Naive thymus-derived CD8-positive, alpha-beta T cell (primary cell): ENCODE measurements around the gene C2CD2. TPM values are rescaled to one million over a fixed set of nuclear protein-coding genes. Genes with fewer than 3 reads are reported as not detected.

Experiments used
- ATAC-seq, 2 donors: fragments of 150-1000 bp; cut with Tn5 transposase in 1 of 2; sonication (Bioruptor Pico), chemical (Tn5 transposase) in 1 of 2; 1 replicate in 1 of 2; 2 replicates in 1 of 2; pipeline ENCODE4 v1.10.0; 2021; ENCODE audit warnings: mild to moderate bottlenecking in 2 of 2, moderate library complexity in 2 of 2
- POLR2A ChIA-PET: fragments of 350-600 bp; sonication (Branson Sonifier 250); formaldehyde crosslinking; loops from one replicate; lab custom pipeline; 2021; ENCODE audit warnings: antibody characterized with exemption; lab: Charles Lee
- DNase-seq, 10 donors: peaks; one replicate each; pipeline versions ENCODE4 v3.0.0 to v3.0.0-alpha.2; 2020 to 2022
- H3K27ac Mint-ChIP-seq, 10 donors: one replicate each; pipeline ENCODE4 v1.8.0; 2020 to 2022; ENCODE audit warnings: mild to moderate bottlenecking in 10 of 10, mixed read lengths in 10 of 10, moderate library complexity in 4 of 10, inconsistent platforms in 1 of 10
- H3K27me3 Mint-ChIP-seq, 5 donors: one replicate each; pipeline ENCODE4 v1.8.0; 2021 to 2022; ENCODE audit warnings: mixed read lengths in 5 of 5
- H3K36me3 Mint-ChIP-seq, 3 donors: one replicate each; pipeline ENCODE4 v1.8.0; 2020 to 2022; ENCODE audit warnings: mixed read lengths in 3 of 3, mild to moderate bottlenecking in 2 of 3, inconsistent platforms in 1 of 3
- H3K4me1 Mint-ChIP-seq, 4 donors: one replicate each; pipeline ENCODE4 v1.8.0; 2021 to 2022; ENCODE audit warnings: mixed read lengths in 4 of 4
- H3K4me3 Mint-ChIP-seq, 10 donors: one replicate each; pipeline ENCODE4 v1.8.0; 2020 to 2022; ENCODE audit warnings: mild to moderate bottlenecking in 10 of 10, mixed read lengths in 10 of 10, moderate library complexity in 6 of 10, inconsistent platforms in 1 of 10
- H3K9me3 Mint-ChIP-seq, 9 donors: one replicate each; pipeline ENCODE4 v1.8.0; 2020 to 2022; ENCODE audit warnings: mixed read lengths in 9 of 9, mild to moderate bottlenecking in 3 of 9, inconsistent platforms in 1 of 9, moderate library complexity in 1 of 9
- polyA plus RNA-seq, 3 donors: library from polyadenylated mRNA; unstranded; fragments of 300-500 nt; fragmentation: Illumina TruSeq; gene quantifications; one replicate each; pipeline ENCODE4 v1.2.3, GENCODE V29; 2021
- total RNA-seq, 8 experiments: library from RNA in 2 of 8; stranded (reverse) in 2 of 8; gene quantifications; one replicate each; pipeline ENCODE4 v1.2.3 and lab custom pipeline; 2021 to 2026

The C2CD2 gene
- total and polyA plus RNA-seq, 5 experiments from 2014 or later = 2.4 to 14.6 (median 3.7) TPM

GRCh38 chr21:41925767-41926116, 28.1 kb downstream of the C2CD2 start:
- peaks cover 0 to 2% (median 0%) of the 10 kb centered on the region in 5 donors for H3K27me3 Mint-ChIP-seq
- H3K36me3 Mint-ChIP-seq = peaks cover 0 to 4% (median 0%) of the 10 kb centered on the region in 3 donors
- H3K9me3 Mint-ChIP-seq = no peaks in the 10 kb centered on the region
- H3K27ac Mint-ChIP-seq = peak overlapping the region; percentile 96 to 100 (median 99)
- POLR2A ChIA-PET = interaction anchor here (1.0 to 5.8 kb wide), 6 partner anchors 30 to 146 kb away, joined by 3 to 49 read pairs (median 8); partner anchors contain the start of genes PRDM15 and ZBTB21
- peak overlapping the region; percentile 89 to 96 (median 95) for H3K4me3 Mint-ChIP-seq
- ATAC-seq (no peak), DNase-seq (peak in 2 of 10 donors; percentile 14 to 25)
- H3K4me1 Mint-ChIP-seq = peaks cover 19 to 86% (median 45%) of the 10 kb centered on the region in 4 donors

- ATAC-seq (no peak), DNase-seq (no peak)
- peak overlapping the region in 8 of 10 donors; percentile 12 to 96 (median 83) for H3K4me3 Mint-ChIP-seq
- no peaks in the 10 kb centered on the region for H3K9me3 Mint-ChIP-seq
- POLR2A ChIA-PET = interaction anchor here (1.2 to 5.8 kb wide), 3 partner anchors 45 to 139 kb away, joined by 4 to 49 read pairs (median 4); partner anchors contain the start of genes PRDM15 and ZBTB21
- H3K27ac Mint-ChIP-seq = peak overlapping the region; percentile 49 to 100 (median 94)
- peaks cover 0 to 10% (median 2%) of the 10 kb centered on the region in 3 donors for H3K36me3 Mint-ChIP-seq
- H3K4me1 Mint-ChIP-seq = peaks cover 19 to 81% (median 45%) of the 10 kb centered on the region in 4 donors
- no peaks in the 10 kb centered on the region for H3K27me3 Mint-ChIP-seq
Observed at GRCh38 chr21:41924368-41924754, 29.5 kb downstream of the C2CD2 start.

- Mint-ChIP-seq H3K27me3 (no peaks in the 10 kb centered on the region), H3K9me3 (no peaks in the 10 kb centered on the region), H3K36me3 (peaks cover 0 to 15% (median 2%) of the 10 kb centered on the region in 3 donors), H3K27ac (peak overlapping the region; percentile 69 to 100 (median 91)), H3K4me3 (peak overlapping the region; percentile 53 to 96 (median 80)), H3K4me1 (peaks cover 19 to 76% (median 45%) of the 10 kb centered on the region in 4 donors)
- ATAC-seq = peak in 1 of 2 donors; percentile 36
- DNase-seq = peak in 1 of 10 donors; percentile 14
- POLR2A ChIA-PET = interaction anchor here (1.2 to 5.8 kb wide), 3 partner anchors 45 to 140 kb away, joined by 4 to 49 read pairs (median 4); partner anchors contain the start of genes PRDM15 and ZBTB21
Observed at GRCh38 chr21:41923631-41924367, 30.0 kb downstream of the C2CD2 start.

- peaks cover 0 to 19% (median 3%) of the 10 kb centered on the region in 3 donors for H3K36me3 Mint-ChIP-seq
- H3K27me3 Mint-ChIP-seq = no peaks in the 10 kb centered on the region
- no peak for ATAC-seq
- no peaks in the 10 kb centered on the region for H3K9me3 Mint-ChIP-seq
- peak overlapping the region; percentile 53 to 96 (median 80) for H3K4me3 Mint-ChIP-seq
- no peak for DNase-seq
- POLR2A ChIA-PET = interaction anchor here (1.2 to 1.3 kb wide), 2 partner anchors 87 to 140 kb away, joined by 4 read pairs; partner anchors contain the start of gene ZBTB21
- H3K4me1 Mint-ChIP-seq = peaks cover 19 to 70% (median 44%) of the 10 kb centered on the region in 4 donors
- H3K27ac Mint-ChIP-seq = peak overlapping the region in 9 of 10 donors; percentile 83 to 100 (median 91)
Observed at GRCh38 chr21:41923186-41923585, 30.6 kb downstream of the C2CD2 start.

GRCh38 chr21:41921021-41921420, 32.8 kb downstream of the C2CD2 start:
- Mint-ChIP-seq H3K27me3 (no peaks in the 10 kb centered on the region), H3K9me3 (no peaks in the 10 kb centered on the region), H3K27ac (peak overlapping the region in 1 of 10 donors; percentile 67), H3K36me3 (peaks cover 0 to 37% (median 18%) of the 10 kb centered on the region in 3 donors), H3K4me1 (peaks cover 19 to 50% (median 32%) of the 10 kb centered on the region in 4 donors), H3K4me3 (no peak overlapping the region)
- POLR2A ChIA-PET = interaction anchor here (0.7 kb wide), 1 partner anchor 24 kb away, joined by 5 read pairs; no protein-coding TSS in a partner anchor
- no peak for ATAC-seq
- no peak for DNase-seq

GRCh38 chr21:41920476-41920875, 33.3 kb downstream of the C2CD2 start:
- H3K4me1 Mint-ChIP-seq = peaks cover 17 to 44% (median 26%) of the 10 kb centered on the region in 4 donors
- POLR2A ChIA-PET = interaction anchor here (0.7 kb wide), 1 partner anchor 24 kb away, joined by 5 read pairs; no protein-coding TSS in a partner anchor
- H3K27me3 Mint-ChIP-seq = no peaks in the 10 kb centered on the region
- H3K9me3 Mint-ChIP-seq = no peaks in the 10 kb centered on the region
- peaks cover 0 to 42% (median 20%) of the 10 kb centered on the region in 3 donors for H3K36me3 Mint-ChIP-seq
- no peak for ATAC-seq
- H3K4me3 Mint-ChIP-seq = no peak overlapping the region
- DNase-seq = no peak
- H3K27ac Mint-ChIP-seq = peak overlapping the region in 1 of 10 donors; percentile 67

GRCh38 chr21:41919666-41920398, 34.0 kb downstream of the C2CD2 start:
- ATAC-seq (no peak), DNase-seq (peak in 1 of 10 donors; percentile 30)
- no peak overlapping the region for H3K4me3 Mint-ChIP-seq
- no peaks in the 10 kb centered on the region for H3K9me3 Mint-ChIP-seq
- POLR2A ChIA-PET = no interaction called here
- peaks cover 0 to 47% (median 23%) of the 10 kb centered on the region in 3 donors for H3K36me3 Mint-ChIP-seq
- H3K27me3 Mint-ChIP-seq = no peaks in the 10 kb centered on the region
- peaks cover 15 to 38% (median 20%) of the 10 kb centered on the region in 4 donors for H3K4me1 Mint-ChIP-seq
- no peak overlapping the region for H3K27ac Mint-ChIP-seq

- no peaks in the 10 kb centered on the region for H3K27me3 Mint-ChIP-seq
- H3K4me3 Mint-ChIP-seq = no peak overlapping the region
- peak in 1 of 10 donors; percentile 57 for DNase-seq
- POLR2A ChIA-PET = no interaction called here
- peaks cover 0 to 56% (median 27%) of the 10 kb centered on the region in 3 donors for H3K36me3 Mint-ChIP-seq
- peaks cover 9 to 28% (median 10%) of the 10 kb centered on the region in 4 donors for H3K4me1 Mint-ChIP-seq
- no peaks in the 10 kb centered on the region for H3K9me3 Mint-ChIP-seq
- H3K27ac Mint-ChIP-seq = no peak overlapping the region
- no peak for ATAC-seq
Observed at GRCh38 chr21:41918561-41919358, 35.1 kb downstream of the C2CD2 start.

GRCh38 chr21:41917531-41917930, 36.3 kb downstream of the C2CD2 start:
- no peak overlapping the region for H3K4me3 Mint-ChIP-seq
- no peaks in the 10 kb centered on the region for H3K9me3 Mint-ChIP-seq
- peaks cover 0 to 16% (median under 1%) of the 10 kb centered on the region in 4 donors for H3K4me1 Mint-ChIP-seq
- no peak overlapping the region for H3K27ac Mint-ChIP-seq
- ATAC-seq (no peak), DNase-seq (peak in 1 of 10 donors; percentile 38)
- H3K36me3 Mint-ChIP-seq = peaks cover 0 to 66% (median 27%) of the 10 kb centered on the region in 3 donors
- no peaks in the 10 kb centered on the region for H3K27me3 Mint-ChIP-seq
- POLR2A ChIA-PET = no interaction called here

GRCh38 chr21:41916888-41917433, 36.9 kb downstream of the C2CD2 start:
- no peak overlapping the region for H3K27ac Mint-ChIP-seq
- H3K4me1 Mint-ChIP-seq = peaks cover 0 to 12% (median under 1%) of the 10 kb centered on the region in 4 donors
- POLR2A ChIA-PET = no interaction called here
- H3K9me3 Mint-ChIP-seq = no peaks in the 10 kb centered on the region
- DNase-seq (peak in 1 of 10 donors; percentile 4), ATAC-seq (no peak)
- H3K27me3 Mint-ChIP-seq = no peaks in the 10 kb centered on the region
- H3K36me3 Mint-ChIP-seq = peaks cover 0 to 69% (median 30%) of the 10 kb centered on the region in 3 donors
- no peak overlapping the region for H3K4me3 Mint-ChIP-seq

- POLR2A ChIA-PET = no interaction called here
- H3K9me3 Mint-ChIP-seq = no peaks in the 10 kb centered on the region
- ATAC-seq (no peak), DNase-seq (no peak)
- peaks cover 0 to 79% (median 35%) of the 10 kb centered on the region in 3 donors for H3K36me3 Mint-ChIP-seq
- no peaks in the 10 kb centered on the region for H3K27me3 Mint-ChIP-seq
- no peak overlapping the region for H3K4me3 Mint-ChIP-seq
- H3K4me1 Mint-ChIP-seq = no peaks in the 10 kb centered on the region
- peak overlapping the region in 1 of 10 donors; percentile 65 for H3K27ac Mint-ChIP-seq
Observed at GRCh38 chr21:41914965-41915364, 38.9 kb downstream of the C2CD2 start.
